Parathyroid adenoma (tissue), 2 donors: Measurements from ENCODE around the gene OR2L5.

ENCODE experiments used
- H2AFZ ChIP-seq: fragments of 300-600 bp; sonication (generic); one replicate; pipeline ENCODE4 v1.7.0; 2017; ENCODE audit warnings: antibody characterized with exemption, mild to moderate bottlenecking
- H3K27ac ChIP-seq: fragments of 300-600 bp; sonication (generic); one replicate; pipeline ENCODE4 v1.7.0; 2017
- H3K27me3 ChIP-seq: fragments of 300-600 bp; sonication (generic); one replicate; pipeline ENCODE4 v1.7.0; 2017; ENCODE audit warnings: low read length; ENCODE audit not compliant: control insufficient read depth, insufficient read depth
- H3K36me3 ChIP-seq: fragments of 300-600 bp; sonication (generic); one replicate; pipeline ENCODE4 v1.7.0; 2017; ENCODE audit warnings: low read length; ENCODE audit not compliant: control insufficient read depth, insufficient read depth
- H3K4me1 ChIP-seq: fragments of 300-600 bp; sonication (generic); one replicate; pipeline ENCODE4 v1.7.0; 2017; ENCODE audit warnings: control low read depth
- H3K4me2 ChIP-seq: fragments of 300-600 bp; sonication (generic); one replicate; pipeline ENCODE4 v1.7.0; 2017; ENCODE audit warnings: low read length
- H3K4me3 ChIP-seq: fragments of 300-600 bp; sonication (generic); one replicate; pipeline ENCODE4 v1.7.0; 2017; ENCODE audit warnings: low read depth, low read length
- H3K79me2 ChIP-seq: fragments of 300-600 bp; sonication (generic); one replicate; pipeline ENCODE4 v1.7.0; 2017; ENCODE audit warnings: control low read depth
- H3K9ac ChIP-seq: fragments of 300-600 bp; sonication (generic); one replicate; pipeline ENCODE4 v1.7.0; 2017; ENCODE audit warnings: mild to moderate bottlenecking
- H3K9me3 ChIP-seq: fragments of 300-600 bp; sonication (generic); one replicate; pipeline ENCODE4 v1.7.0; 2017; ENCODE audit warnings: low read length; ENCODE audit not compliant: control insufficient read depth
- CTCF ChIP-seq: fragments of 300-600 bp; sonication (generic); IDR thresholded peaks from one replicate; pipeline ENCODE4 v1.7.0; 2017; ENCODE audit warnings: antibody characterized with exemption, mild to moderate bottlenecking
- donor health status: primary hyperparathyroidism.

OR2L5 gene

GRCh38 chr1:247998811-247999210, 14.6 kb upstream of the OR2L5 start:
- Histone ChIP-seq H3K9me3 (no peaks in the 10 kb centered on the region), H3K36me3 (no peaks in the 10 kb centered on the region), H3K79me2 (no peaks in the 10 kb centered on the region), H3K27ac (no peak overlapping the region), H3K4me2 (no peak overlapping the region), H3K9ac (no peak overlapping the region), H3K4me1 (no peaks in the 10 kb centered on the region), H3K4me3 (no peak overlapping the region), H2AFZ (no peak overlapping the region), H3K27me3 (no peaks in the 10 kb centered on the region)
- TF ChIP-seq CTCF = no peak

GRCh38 chr1:248000169-248000568, 13.3 kb upstream of the OR2L5 start:
- TF ChIP-seq CTCF = no peak
- Histone ChIP-seq H3K9ac (no peak overlapping the region), H3K9me3 (no peaks in the 10 kb centered on the region), H3K4me3 (no peak overlapping the region), H2AFZ (no peak overlapping the region), H3K27ac (no peak overlapping the region), H3K36me3 (no peaks in the 10 kb centered on the region), H3K79me2 (no peaks in the 10 kb centered on the region), H3K4me1 (no peaks in the 10 kb centered on the region), H3K27me3 (no peaks in the 10 kb centered on the region), H3K4me2 (no peak overlapping the region)

DNA sequence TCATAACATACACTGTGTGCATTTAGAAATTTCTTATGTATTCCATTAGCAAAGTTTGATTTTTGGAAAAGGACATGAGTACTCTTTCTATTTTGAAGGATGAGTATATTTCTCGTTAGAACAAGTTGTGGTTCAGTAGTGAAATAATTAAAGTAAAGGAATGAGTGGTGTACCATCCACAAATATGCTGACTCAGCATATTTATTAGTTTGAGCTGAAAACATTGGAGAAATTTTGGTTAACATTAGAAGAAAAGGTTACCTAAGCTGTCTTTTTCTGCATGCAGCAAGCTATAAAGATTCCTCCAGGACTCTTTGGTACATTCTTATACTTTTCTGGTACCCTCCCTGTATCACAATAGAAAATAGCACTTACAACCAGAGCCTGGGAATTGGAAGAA, 5.7 kb upstream of the OR2L5 start:
- TF ChIP-seq CTCF = no peak
- no peaks in the 10 kb centered on the region for H3K9me3 ChIP-seq
- H3K4me3 ChIP-seq = no peak overlapping the region

GRCh38 chr1:248009681-248010080, 3.8 kb upstream of the OR2L5 start:
- H2AFZ ChIP-seq = no peak overlapping the region
- no peaks in the 10 kb centered on the region for H3K79me2 ChIP-seq
- H3K9me3 ChIP-seq = no peaks in the 10 kb centered on the region
- no peak overlapping the region for H3K4me3 ChIP-seq
- H3K27ac ChIP-seq = no peak overlapping the region
- H3K36me3 ChIP-seq = no peaks in the 10 kb centered on the region
- H3K9ac ChIP-seq = no peak overlapping the region
- TF ChIP-seq CTCF = no peak
- H3K27me3 ChIP-seq = no peaks in the 10 kb centered on the region
- H3K4me1 ChIP-seq = no peaks in the 10 kb centered on the region
- no peak overlapping the region for H3K4me2 ChIP-seq

More for the DNA sequence above, 5.7 kb upstream of the OR2L5 start:
- Histone ChIP-seq H3K4me2 (no peak overlapping the region), H3K79me2 (no peaks in the 10 kb centered on the region), H3K9ac (no peak overlapping the region), H3K27ac (no peak overlapping the region), H3K4me1 (no peaks in the 10 kb centered on the region), H3K36me3 (no peaks in the 10 kb centered on the region), H2AFZ (no peak overlapping the region), H3K27me3 (no peaks in the 10 kb centered on the region)

DNA sequence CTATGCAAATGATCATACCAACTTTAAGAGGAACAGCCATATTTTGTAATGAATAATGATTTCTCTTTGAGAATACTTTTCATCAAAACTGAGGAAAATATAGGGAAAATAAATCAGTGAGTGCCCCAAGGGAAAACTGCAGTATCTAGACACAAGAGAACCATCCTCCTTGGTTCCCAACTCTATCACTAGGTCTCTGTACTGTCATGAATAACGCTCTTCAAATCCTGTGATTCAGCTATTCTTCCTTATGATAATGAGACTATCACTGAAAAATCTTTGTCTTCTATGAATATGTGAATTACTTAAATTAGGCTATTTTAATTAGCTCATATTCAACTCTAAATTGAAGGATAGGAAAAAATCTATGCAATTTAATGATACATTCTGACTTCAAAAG, 2.3 kb downstream of the OR2L5 start:
- Histone ChIP-seq H3K79me2 (no peaks in the 10 kb centered on the region), H3K27me3 (no peaks in the 10 kb centered on the region), H3K9me3 (no peaks in the 10 kb centered on the region), H3K4me1 (no peaks in the 10 kb centered on the region), H2AFZ (no peak overlapping the region), H3K9ac (no peak overlapping the region), H3K27ac (no peak overlapping the region), H3K4me3 (no peak overlapping the region), H3K4me2 (no peak overlapping the region), H3K36me3 (no peaks in the 10 kb centered on the region)
- TF ChIP-seq CTCF = no peak
